Endothelial cell of umbilical vein (primary cell): ENCODE data around the gene VRK2. TPM values are rescaled to one million over a fixed set of nuclear protein-coding genes. Genes with fewer than 3 reads are reported as not detected.

Source experiments
- BruUV-seq: library from RNA; stranded (reverse); fragments of 400-500 nt; replicated peaks from 2 replicates; lab custom pipeline; 2021; lab: Mats Ljungman, UMichigan
- CTCF ChIA-PET: fragments of 300-600, 350-600 bp; sonication (Branson Sonifier 250); formaldehyde crosslinking; loops from one replicate; lab custom pipeline; 2021; ENCODE audit warnings: antibody characterized with exemption, inconsistent platforms; lab: Charles Lee
- POLR2A ChIA-PET: fragments of 300-600, 350-600 bp; sonication (Branson Sonifier 250); formaldehyde crosslinking; loops from one replicate; lab custom pipeline; 2021; ENCODE audit warnings: antibody characterized with exemption, inconsistent platforms; lab: Charles Lee
- DNase-seq: peaks from one replicate; pipeline ENCODE4 v3.0.0-alpha.2; 2011; ENCODE audit warnings: low read depth, low spot score
- FAIRE-seq: peaks from 2 replicates; lab custom pipeline; 2011; peaks lifted over from hg19 to GRCh38; lab: Jason Lieb, UNC
- H2AFZ ChIP-seq: 2 replicates; pipeline ENCODE4 v1.6.0; 2012; ENCODE audit warnings: low read depth, low read length, control low read depth, inconsistent platforms
- H3K27ac ChIP-seq: 2 replicates; pipeline ENCODE4 v1.5.1; 2011; ENCODE audit warnings: low read depth, mild to moderate bottlenecking, control low read depth, low read length, moderate library complexity; ENCODE audit not compliant: insufficient read depth
- H3K27me3 ChIP-seq, 2 experiments: 2 replicates each; pipeline versions ENCODE4 v1.6.0 to v1.6.1; 2011; ENCODE audit warnings: low read length in 2 of 2, mixed read lengths in 1 of 2; ENCODE audit not compliant: control insufficient read depth in 2 of 2, insufficient read depth in 2 of 2
- H3K36me3 ChIP-seq, 2 experiments: 2 replicates in 1 of 2; 3 replicates in 1 of 2; pipeline ENCODE4 v1.5.1; 2011; ENCODE audit warnings: low read length in 2 of 2, mild to moderate bottlenecking in 1 of 2, moderate library complexity in 1 of 2; ENCODE audit not compliant: control insufficient read depth in 2 of 2, insufficient read depth in 2 of 2; ENCODE audit errors: extremely low read depth in 1 of 2
- H3K4me1 ChIP-seq: 3 replicates; pipeline ENCODE4 v1.5.1; 2011; ENCODE audit warnings: mild to moderate bottlenecking, low read length; ENCODE audit not compliant: control insufficient read depth, insufficient read depth; ENCODE audit errors: extremely low read depth
- H3K4me2 ChIP-seq: 2 replicates; pipeline ENCODE4 v1.6.1; 2011; ENCODE audit warnings: low read length, control low read depth, mixed read lengths; ENCODE audit not compliant: insufficient read depth
- H3K4me3 ChIP-seq, 3 experiments: fragments of 200-600 bp in 1 of 3; sonication (generic), shearing (Covaris generic) in 1 of 3; replicated peaks in 1 of 3; 2 replicates each; pipeline ENCODE4 v1.5.1; 2011 to 2016; ENCODE audit warnings: control low read depth in 3 of 3, low read length in 3 of 3, mild to moderate bottlenecking in 2 of 3, inconsistent platforms in 1 of 3, low read depth in 1 of 3, moderate library complexity in 1 of 3; ENCODE audit not compliant: insufficient read depth in 1 of 3
- H3K79me2 ChIP-seq: 2 replicates; pipeline ENCODE4 v1.6.0; 2012; ENCODE audit warnings: low read length, inconsistent platforms; ENCODE audit not compliant: control insufficient read depth, insufficient read depth
- H3K9ac ChIP-seq: replicated peaks from 2 replicates; pipeline ENCODE3; 2011; ENCODE audit warnings: low read length, control low read depth; ENCODE audit not compliant: insufficient read depth; ENCODE audit errors: extremely low read depth
- H3K9me1 ChIP-seq: replicated peaks from 3 replicates; pipeline ENCODE4 v1.6.0; 2011; ENCODE audit warnings: mild to moderate bottlenecking, low read length; ENCODE audit not compliant: control insufficient read depth, insufficient read depth; ENCODE audit errors: extremely low read depth
- H3K9me3 ChIP-seq: replicated peaks from 2 replicates; pipeline ENCODE4 v1.5.1; 2012; ENCODE audit warnings: low read length, inconsistent platforms; ENCODE audit not compliant: control insufficient read depth, insufficient read depth
- H4K20me1 ChIP-seq: replicated peaks from 2 replicates; pipeline ENCODE3; 2011; ENCODE audit warnings: mild to moderate bottlenecking, low read length; ENCODE audit not compliant: control insufficient read depth, insufficient read depth; ENCODE audit errors: extremely low read depth
- EZH2 ChIP-seq: IDR thresholded peaks from 2 replicates; pipeline ENCODE4 v1.6.1; 2012; ENCODE audit warnings: borderline replicate concordance, low read depth, mild to moderate bottlenecking, moderate library complexity, low read length, inconsistent platforms; ENCODE audit not compliant: severe bottlenecking
- FOS ChIP-seq: IDR thresholded peaks from 2 replicates; pipeline ENCODE4 v1.6.1; 2011; ENCODE audit warnings: mild to moderate bottlenecking, low read length, moderate library complexity, borderline replicate concordance; ENCODE audit not compliant: insufficient read depth
- GATA2 ChIP-seq: IDR thresholded peaks from 2 replicates; pipeline ENCODE4 v1.7.0; 2011; ENCODE audit warnings: low read depth, mild to moderate bottlenecking, moderate library complexity, mixed read lengths, low read length; ENCODE audit not compliant: insufficient read length, insufficient read depth
- JUN ChIP-seq: IDR thresholded peaks from 2 replicates; pipeline ENCODE4 v1.6.1; 2011; ENCODE audit warnings: borderline replicate concordance, low read depth; ENCODE audit not compliant: insufficient read length, insufficient read depth
- MYC ChIP-seq: IDR thresholded peaks from one replicate; pipeline ENCODE4 v1.6.1; 2011; ENCODE audit warnings: mild to moderate bottlenecking, low read depth, low read length
- POLR2A ChIP-seq: IDR thresholded peaks from 2 replicates; pipeline ENCODE4 v1.6.1; 2012; ENCODE audit warnings: low read depth, mild to moderate bottlenecking, control low read depth, low read length
- POLR2AphosphoS5 ChIP-seq: IDR thresholded peaks from 2 replicates; pipeline ENCODE4 v1.6.1; 2012; ENCODE audit warnings: low read depth, mild to moderate bottlenecking, control low read depth, low read length, moderate library complexity; ENCODE audit not compliant: insufficient read depth
- dilution Hi-C: fragments of 300-500 bp; cut with MboI; formaldehyde crosslinking; loops from one replicate; pipeline ENCODE4 v1.15.0; 2019; ENCODE audit warnings: low sequenced_read_pairs; ENCODE audit not compliant: extremely low pct_ligation_motif_present
- intact Hi-C: fragments of 100-400 bp; cut with micrococcal nuclease; formaldehyde crosslinking; loops from one replicate; pipeline ENCODE4 v1.10.0; 2022
- polyA plus RNA-seq, 4 experiments: library from polyadenylated mRNA; depleted of rRNA in 3 of 4; stranded (reverse) in 3 of 4; unstranded in 1 of 4; fragments of >200 nt; gene quantifications; 2 replicates each; pipeline versions ENCODE4 v1.2.1 to v1.2.3, GENCODE V29; 2011 to 2012; ENCODE audit warnings: missing spikeins in 1 of 4
- total RNA-seq: library from RNA; stranded (reverse); gene quantifications from 2 replicates; pipeline ENCODE4 v1.2.3, GENCODE V29; 2021
- TF ChIP-seq, protein P1 (sequence below): IDR thresholded peaks from 2 replicates; pipeline ENCODE4 v1.6.1; 2011; ENCODE audit not compliant: insufficient read depth, insufficient read length
- TF ChIP-seq, protein P2 (sequence below), 2 donors: IDR thresholded peaks; 1 replicate in 1 of 2; 2 replicates in 1 of 2; pipeline ENCODE4 v1.5.1; 2011; ENCODE audit warnings: low read length in 2 of 2, mild to moderate bottlenecking in 2 of 2, moderate library complexity in 2 of 2, control low read depth in 1 of 2, inconsistent platforms in 1 of 2, low read depth in 1 of 2; ENCODE audit not compliant: insufficient read depth in 1 of 2; ENCODE audit errors: extremely low read depth in 1 of 2

VRK2 gene
- total and polyA plus RNA-seq, 2 donors (not counting 3 experiments of a cell fraction or from before 2014, with no cell fraction given) = 11.2 to 35.2 TPM

DNA sequence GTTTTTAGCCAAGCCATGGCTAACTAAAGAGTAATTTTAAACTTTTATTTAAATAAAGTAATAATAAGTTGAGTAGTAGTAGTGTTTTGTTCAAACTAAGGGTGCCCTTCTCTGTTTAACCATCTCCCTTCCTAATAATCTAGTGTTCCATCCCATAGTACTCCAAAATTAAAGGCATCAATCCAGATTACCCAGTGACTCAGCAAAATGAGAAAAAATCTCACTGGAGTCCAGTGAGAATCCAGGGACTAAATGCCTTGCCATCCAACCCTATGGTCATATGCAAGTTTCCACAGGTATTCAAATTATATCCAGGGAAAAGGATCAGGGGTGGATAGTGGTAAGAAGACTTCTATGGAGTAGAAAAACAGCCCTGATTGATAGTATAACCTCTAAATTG lies 19.6 kb upstream of the VRK2 start:
- H3K9me1 ChIP-seq = no peaks in the 10 kb centered on the region
- FAIRE-seq (no peak), DNase-seq (no peak)
- H3K9me3 ChIP-seq = no peaks in the 10 kb centered on the region
- no TSS peak for BruUV-seq
- H2AFZ ChIP-seq = no peak overlapping the region
- intact Hi-C loops (no loop called here), dilution Hi-C loops (no loop called here)
- ChIA-PET CTCF (no interaction called here), POLR2A (no interaction called here)
- H3K27ac ChIP-seq = no peak overlapping the region
- no peaks in the 10 kb centered on the region for H4K20me1 ChIP-seq
- H3K27me3 ChIP-seq = no peaks in the 10 kb centered on the region
- no peaks in the 10 kb centered on the region for H3K79me2 ChIP-seq
- H3K4me1 ChIP-seq = no peaks in the 10 kb centered on the region
- H3K4me3 ChIP-seq = no peak overlapping the region
- TF ChIP-seq POLR2AphosphoS5 (no peak), GATA2 (no peak), EZH2 (no peak), MYC (no peak), POLR2A (no peak), FOS (no peak), JUN (no peak)
- TF ChIP-seq, protein P1, sequence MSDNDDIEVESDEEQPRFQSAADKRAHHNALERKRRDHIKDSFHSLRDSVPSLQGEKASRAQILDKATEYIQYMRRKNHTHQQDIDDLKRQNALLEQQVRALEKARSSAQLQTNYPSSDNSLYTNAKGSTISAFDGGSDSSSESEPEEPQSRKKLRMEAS = no peak
- TF ChIP-seq, protein P2, sequence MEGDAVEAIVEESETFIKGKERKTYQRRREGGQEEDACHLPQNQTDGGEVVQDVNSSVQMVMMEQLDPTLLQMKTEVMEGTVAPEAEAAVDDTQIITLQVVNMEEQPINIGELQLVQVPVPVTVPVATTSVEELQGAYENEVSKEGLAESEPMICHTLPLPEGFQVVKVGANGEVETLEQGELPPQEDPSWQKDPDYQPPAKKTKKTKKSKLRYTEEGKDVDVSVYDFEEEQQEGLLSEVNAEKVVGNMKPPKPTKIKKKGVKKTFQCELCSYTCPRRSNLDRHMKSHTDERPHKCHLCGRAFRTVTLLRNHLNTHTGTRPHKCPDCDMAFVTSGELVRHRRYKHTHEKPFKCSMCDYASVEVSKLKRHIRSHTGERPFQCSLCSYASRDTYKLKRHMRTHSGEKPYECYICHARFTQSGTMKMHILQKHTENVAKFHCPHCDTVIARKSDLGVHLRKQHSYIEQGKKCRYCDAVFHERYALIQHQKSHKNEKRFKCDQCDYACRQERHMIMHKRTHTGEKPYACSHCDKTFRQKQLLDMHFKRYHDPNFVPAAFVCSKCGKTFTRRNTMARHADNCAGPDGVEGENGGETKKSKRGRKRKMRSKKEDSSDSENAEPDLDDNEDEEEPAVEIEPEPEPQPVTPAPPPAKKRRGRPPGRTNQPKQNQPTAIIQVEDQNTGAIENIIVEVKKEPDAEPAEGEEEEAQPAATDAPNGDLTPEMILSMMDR (IDR thresholded peaks at IDR 0.05; ENCODE audit: extremely low read depth in 1 of 2, insufficient read depth in 1 of 2, low read depth in 1 of 2, low read length in 2 of 2) = no peak
- no peaks in the 10 kb centered on the region for H3K36me3 ChIP-seq
- no peak overlapping the region for H3K9ac ChIP-seq
- H3K4me2 ChIP-seq = no peak overlapping the region
